Measurements from ENCODE around the gene TMEM123. TPM values are rescaled to one million over a fixed set of nuclear protein-coding genes. Genes with fewer than 3 reads are reported as not detected.

The TMEM123 gene
- total and polyA plus RNA-seq, 10 of the 15 experiments (the other 5 are each of a cell fraction or from before 2014, with no cell fraction given) = 35.1 to 667 (median 123) TPM

GRCh38 chr11:102471474-102471873 lies 18.9 kb upstream of the TMEM123 start:
- H4K20me1 ChIP-seq (ENCODE audit: control insufficient read depth, insufficient read depth) = no peaks in the 10 kb centered on the region
- peaks cover 17% of the 10 kb centered on the region for H3K4me1 ChIP-seq (ENCODE audit: control insufficient read depth, insufficient read depth, low read length)
- FAIRE-seq = no peak
- RAD21 ChIA-PET (ENCODE audit: unreplicated experiment) = no interaction called here
- no peaks in the 10 kb centered on the region for H3K36me3 ChIP-seq (ENCODE audit: control insufficient read depth in 2 of 2, insufficient read depth in 2 of 2, low read length in 1 of 2)
- H3K9me3 ChIP-seq (replicated peaks; ENCODE audit: control insufficient read depth, insufficient read depth, low read length) = no peaks in the 10 kb centered on the region
- ATAC-seq = no peak
- H3K9ac ChIP-seq (ENCODE audit: control insufficient read depth, insufficient read depth, low read length) = no peak overlapping the region
- no peak overlapping the region for H3K27ac ChIP-seq (ENCODE audit: control insufficient read depth, insufficient read depth)
- H2AFZ ChIP-seq (ENCODE audit: control insufficient read depth, low read depth, low read length) = no peak overlapping the region
- no peak for TF ChIP-seq GATAD2B (conservative IDR thresholded peaks at IDR 0.05; ENCODE audit: low read depth)
- TF ChIP-seq BCL11A (IDR thresholded peaks at IDR 0.05; ENCODE audit: low read depth, low read length) = no peak
- TF ChIP-seq ZNF274 (IDR thresholded peaks at IDR 0.05; ENCODE audit: insufficient read depth, insufficient read length) = no peak
- TF ChIP-seq WRNIP1 (IDR thresholded peaks at IDR 0.05; ENCODE audit: borderline replicate concordance, low read depth, low read length) = no peak
- no peak for TF ChIP-seq SP1 (IDR thresholded peaks at IDR 0.05; ENCODE audit: low read depth, low read length)
- TF ChIP-seq ESRRA (IDR thresholded peaks at IDR 0.05; ENCODE audit: low read length) = no peak
- no peak for TF ChIP-seq ZBTB33 (IDR thresholded peaks at IDR 0.05)
- no peak for TF ChIP-seq ZSCAN29 (IDR thresholded peaks at IDR 0.05)
- TF ChIP-seq NFYA (IDR thresholded peaks at IDR 0.05; ENCODE audit: borderline replicate concordance, low read depth, low read length) = no peak
- no peak for TF ChIP-seq ATF2 (IDR thresholded peaks at IDR 0.05; ENCODE audit: low read length)
- no peak for TF ChIP-seq MXI1 (IDR thresholded peaks at IDR 0.05; ENCODE audit: low read depth, low read length)
- no peak for TF ChIP-seq EGR1 (IDR thresholded peaks at IDR 0.05; ENCODE audit: borderline replicate concordance in 1 of 2, low read depth in 2 of 2, low read length in 2 of 2)
- TF ChIP-seq HCFC1 (IDR thresholded peaks at IDR 0.05; ENCODE audit: low read length) = no peak
- TF ChIP-seq ZNF687 (IDR thresholded peaks at IDR 0.05) = no peak
- TF ChIP-seq ATF3 (IDR thresholded peaks at IDR 0.05; ENCODE audit: borderline replicate concordance, extremely low read depth, low read depth, low read length) = no peak
- no peak for TF ChIP-seq EED (IDR thresholded peaks at IDR 0.05; ENCODE audit: low read depth)
- no TSS peak for BruUV-seq (replicated peaks)
- no peak overlapping the region for H3K4me2 ChIP-seq (ENCODE audit: control insufficient read depth, insufficient read depth)
- intact Hi-C loops (cut with micrococcal nuclease; ENCODE audit: unreplicated experiment) = no loop called here
- POLR2A ChIA-PET = interaction anchor here (0.5 to 1.8 kb wide), 2 partner anchors 10 to 26 kb away, joined by 3 to 4 read pairs; no protein-coding TSS in a partner anchor
- H3K27me3 ChIP-seq (replicated peaks in 1 of 2; ENCODE audit: control insufficient read depth in 2 of 2, insufficient read depth in 2 of 2, low read length in 1 of 2) = no peaks in the 10 kb centered on the region
- in situ Hi-C loops (cut with MboI) = no loop called here
- no peaks in the 10 kb centered on the region for H3K79me2 ChIP-seq (ENCODE audit: control insufficient read depth, insufficient read depth, low read length)
- no peak for DNase-seq (ENCODE audit: low read depth, low spot score)
- SMC1A ChIA-PET (ENCODE audit: uncharacterized antibody, unreplicated experiment) = interaction anchor here (1.1 to 1.4 kb wide), 2 partner anchors 20 to 142 kb away, joined by 3 read pairs; no protein-coding TSS in a partner anchor
- CTCF ChIA-PET = interaction anchor here (0.7 to 1.4 kb wide), 3 partner anchors 24 to 142 kb away, joined by 3 to 4 read pairs (median 4); no protein-coding TSS in a partner anchor
- no peak overlapping the region for H3K4me3 ChIP-seq

Measured in GM12878 (cell line).